OCI-LY1 (cell line): ENCODE results near the gene CLDN15.

Experiments
- H2AFZ ChIP-seq: fragments of 200-600 bp; sonication (generic), shearing (Covaris generic); 2 replicates; pipeline ENCODE4 v1.6.0; 2014; ENCODE audit warnings: antibody characterized with exemption, mild to moderate bottlenecking, low read length
- H3F3A ChIP-seq: fragments of 200-600 bp; sonication (generic), shearing (Covaris generic); 2 replicates; pipeline ENCODE4 v1.6.0; 2014; ENCODE audit warnings: mild to moderate bottlenecking, antibody characterized with exemption, low read length, moderate library complexity; ENCODE audit not compliant: insufficient read depth
- H3K27ac ChIP-seq: fragments of 200-600 bp; sonication (generic); 2 replicates; pipeline ENCODE4 v1.5.1; 2014; ENCODE audit warnings: low read length, mixed run types, mild to moderate bottlenecking, low read depth; ENCODE audit not compliant: poor library complexity, severe bottlenecking
- H3K27me3 ChIP-seq: fragments of 200-600 bp; sonication (generic); 2 replicates; pipeline ENCODE4 v1.6.0; 2014; ENCODE audit warnings: antibody characterized with exemption, mild to moderate bottlenecking, low read length, moderate library complexity; ENCODE audit not compliant: insufficient read depth
- H3K36me3 ChIP-seq: fragments of 200-600 bp; sonication (generic); 2 replicates; pipeline ENCODE4 v1.6.1; 2014; ENCODE audit warnings: mild to moderate bottlenecking, antibody characterized with exemption, low read length, moderate library complexity, mixed read lengths; ENCODE audit not compliant: insufficient read depth
- H3K4me1 ChIP-seq: fragments of 200-600 bp; sonication (generic); 2 replicates; pipeline ENCODE4 v1.5.1; 2014; ENCODE audit warnings: mild to moderate bottlenecking, low read length, moderate library complexity; ENCODE audit not compliant: insufficient read depth, severe bottlenecking
- H3K4me2 ChIP-seq: fragments of 200-600 bp; sonication (generic), shearing (Covaris generic); 2 replicates; pipeline ENCODE4 v1.6.1; 2014; ENCODE audit warnings: low read length
- H3K4me3 ChIP-seq: fragments of 200-600 bp; sonication (generic); 2 replicates; pipeline ENCODE4 v1.5.1; 2014; ENCODE audit warnings: low read length, low read depth, mild to moderate bottlenecking, mixed read lengths; ENCODE audit not compliant: poor library complexity, severe bottlenecking
- H3K79me2 ChIP-seq: fragments of 200-600 bp; shearing (Covaris generic); 2 replicates; pipeline ENCODE4 v1.6.1; 2016; ENCODE audit warnings: mixed run types, low read length, mixed read lengths; ENCODE audit not compliant: insufficient read depth
- H3K9ac ChIP-seq: fragments of 200-600 bp; sonication (generic), shearing (Covaris generic); 2 replicates; pipeline ENCODE4 v1.6.1; 2014; ENCODE audit warnings: mild to moderate bottlenecking, low read length, mixed read lengths
- H3K9me2 ChIP-seq: fragments of 200-600 bp; sonication (generic), shearing (Covaris generic); 2 replicates; pipeline ENCODE4 v1.6.1; 2014; ENCODE audit warnings: low read depth, mild to moderate bottlenecking, low read length, mixed read lengths
- H3K9me3 ChIP-seq: fragments of 200-600 bp; shearing (Covaris generic); 2 replicates; pipeline ENCODE4 v1.6.1; 2014; ENCODE audit warnings: low read length, mixed read lengths
- H4K20me1 ChIP-seq: fragments of 200-600 bp; sonication (generic), shearing (Covaris generic); 2 replicates; pipeline ENCODE4 v1.6.0; 2016; ENCODE audit warnings: mild to moderate bottlenecking, low read length; ENCODE audit not compliant: insufficient read depth
- EZH2 ChIP-seq: fragments of 200-600 bp; sonication (generic), shearing (Covaris generic); IDR thresholded peaks from 2 replicates; pipeline ENCODE4 v1.8.0; 2017; ENCODE audit warnings: borderline replicate concordance, mixed run types, mild to moderate bottlenecking, antibody characterized with exemption, low read length, moderate library complexity, mixed read lengths
- TF ChIP-seq, protein P1 (sequence below): fragments of 200-600 bp; sonication (generic), shearing (Covaris generic); IDR thresholded peaks from 2 replicates; pipeline ENCODE4 v1.5.1; 2017; ENCODE audit warnings: mild to moderate bottlenecking, antibody characterized with exemption, low read length, moderate library complexity, mixed read lengths

Gene CLDN15

GRCh38 chr7:101185258-101185839 lies 52.3 kb downstream of the CLDN15 start:
- H3K79me2 ChIP-seq: no peaks in the 10 kb centered on the region
- H3K27me3 ChIP-seq: peaks cover 4% of the 10 kb centered on the region; the same call in 1 of the 2 replicates
- TF ChIP-seq, protein P1, sequence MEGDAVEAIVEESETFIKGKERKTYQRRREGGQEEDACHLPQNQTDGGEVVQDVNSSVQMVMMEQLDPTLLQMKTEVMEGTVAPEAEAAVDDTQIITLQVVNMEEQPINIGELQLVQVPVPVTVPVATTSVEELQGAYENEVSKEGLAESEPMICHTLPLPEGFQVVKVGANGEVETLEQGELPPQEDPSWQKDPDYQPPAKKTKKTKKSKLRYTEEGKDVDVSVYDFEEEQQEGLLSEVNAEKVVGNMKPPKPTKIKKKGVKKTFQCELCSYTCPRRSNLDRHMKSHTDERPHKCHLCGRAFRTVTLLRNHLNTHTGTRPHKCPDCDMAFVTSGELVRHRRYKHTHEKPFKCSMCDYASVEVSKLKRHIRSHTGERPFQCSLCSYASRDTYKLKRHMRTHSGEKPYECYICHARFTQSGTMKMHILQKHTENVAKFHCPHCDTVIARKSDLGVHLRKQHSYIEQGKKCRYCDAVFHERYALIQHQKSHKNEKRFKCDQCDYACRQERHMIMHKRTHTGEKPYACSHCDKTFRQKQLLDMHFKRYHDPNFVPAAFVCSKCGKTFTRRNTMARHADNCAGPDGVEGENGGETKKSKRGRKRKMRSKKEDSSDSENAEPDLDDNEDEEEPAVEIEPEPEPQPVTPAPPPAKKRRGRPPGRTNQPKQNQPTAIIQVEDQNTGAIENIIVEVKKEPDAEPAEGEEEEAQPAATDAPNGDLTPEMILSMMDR: no peak
- no peak for TF ChIP-seq EZH2

More at GRCh38 chr7:101185258-101185839, 52.3 kb downstream of the CLDN15 start:
- H3F3A ChIP-seq: no peaks in the 10 kb centered on the region
- no peaks in the 10 kb centered on the region for H4K20me1 ChIP-seq
- no peaks in the 10 kb centered on the region for H3K9me2 ChIP-seq
- no peak overlapping the region for H3K9ac ChIP-seq
- H3K9me3 ChIP-seq: no peaks in the 10 kb centered on the region
- no peak overlapping the region for H3K27ac ChIP-seq
- no peaks in the 10 kb centered on the region for H3K4me1 ChIP-seq
- H3K4me3 ChIP-seq: no peak overlapping the region
- H3K36me3 ChIP-seq: no peaks in the 10 kb centered on the region
- no peak overlapping the region for H2AFZ ChIP-seq
- no peak overlapping the region for H3K4me2 ChIP-seq
